ENCODE data around the gene TRPM1. TPM values are rescaled to one million over a fixed set of nuclear protein-coding genes. Genes with fewer than 3 reads are reported as not detected.

The TRPM1 gene
- total and polyA plus RNA-seq, 9 of the 15 experiments (the other 6 are each of a cell fraction or from before 2014, with no cell fraction given), result 0.01 to 0.06 (median 0.03) TPM; not detected in 5

- in situ Hi-C loops (cut with MboI), result no loop called here
- CTCF ChIA-PET (ENCODE audit: low intra/inter-chr PET ratio), result no interaction called here
- 0% methylated on average over 1 of the region's 4 CpGs for WGBS (ENCODE audit: insufficient coverage, low coverage, missing lambda C conversion rate)
Measured at GRCh38 chr15:31108836-31109235, 7.3 kb upstream of the TRPM1 start.

GRCh38 chr15:31106495-31107300 lies 5.2 kb upstream of the TRPM1 start:
- ChIA-PET CTCF (ENCODE audit: low intra/inter-chr PET ratio) (no interaction called here), POLR2A (interaction anchor here (0.6 kb wide), 1 partner anchor 93 kb away, joined by 3 read pairs; no protein-coding TSS in a partner anchor)
- TF ChIP-seq MAFG (tag; conservative IDR thresholded peaks at IDR 0.05), result peak; percentile 43
- TF ChIP-seq C11orf30 (IDR thresholded peaks at IDR 0.05; ENCODE audit: low read depth), result peak; percentile 37; the same call in 1 of the 2 replicates
- no peak for TF ChIP-seq GATAD2B (IDR thresholded peaks at IDR 0.05; ENCODE audit: borderline replicate concordance)
- peak; percentile 64 for TF ChIP-seq ZNF316 (IDR thresholded peaks at IDR 0.05)
- TF ChIP-seq CHCHD3 (CRISPR knock-in tag; IDR thresholded peaks at IDR 0.05), result no peak
- TF ChIP-seq MAFF (IDR thresholded peaks at IDR 0.05; ENCODE audit: low read length), result peak; percentile 49
- H3K27ac ChIP-seq (ENCODE audit: extremely low read depth, low read depth, low read length), result no peak overlapping the region
- peaks cover 0 to 5% of the 10 kb centered on the region in 2 experiments; a peak in 1 of 5 replicates for H3K4me1 ChIP-seq (replicated peaks in 1 of 2; ENCODE audit: control insufficient read depth in 2 of 2, insufficient read depth in 2 of 2, low read length in 2 of 2)
- WGBS (ENCODE audit: insufficient coverage, low coverage, missing lambda C conversion rate), result 3% methylated on average over 7 of the region's 7 CpGs
- no peak overlapping the region for H2AFZ ChIP-seq (ENCODE audit: low read depth, low read length)
- no peaks in the 10 kb centered on the region for H3K36me3 ChIP-seq (ENCODE audit: control insufficient read depth, insufficient read depth, low read length)
- DNase-seq (ENCODE audit: extremely low read depth in 1 of 4, low spot score in 3 of 4), result no peak
- no peaks in the 10 kb centered on the region for H3K9me3 ChIP-seq (replicated peaks; ENCODE audit: control insufficient read depth, insufficient read depth, low read depth, low read length)
- H3K79me2 ChIP-seq (ENCODE audit: control insufficient read depth, insufficient read depth, low read length), result no peaks in the 10 kb centered on the region
- FAIRE-seq, result no peak
- no peak for ATAC-seq
- H3K27me3 ChIP-seq (ENCODE audit: control insufficient read depth in 2 of 2, insufficient read depth in 2 of 2, low read length in 2 of 2), result peaks cover 14 to 18% of the 10 kb centered on the region in 2 experiments; a peak in 4 of 5 replicates
- no peaks in the 10 kb centered on the region for H3K9me1 ChIP-seq (ENCODE audit: control insufficient read depth, insufficient read depth, low read length)
- intact Hi-C loops (cut with micrococcal nuclease), result no loop called here
- H3K9ac ChIP-seq (ENCODE audit: insufficient read depth in 1 of 2, low read depth in 2 of 2, low read length in 2 of 2), result no peak overlapping the region
- H3K4me3 ChIP-seq, result no peak overlapping the region
- in situ Hi-C loops (cut with MboI), result no loop called here
- no peak overlapping the region for H3K4me2 ChIP-seq (ENCODE audit: insufficient read depth, low read length)
- no TSS peak for BruUV-seq (replicated peaks)
- no peaks in the 10 kb centered on the region for H4K20me1 ChIP-seq (replicated peaks; ENCODE audit: control insufficient read depth, insufficient read depth, low read length)

More at GRCh38 chr15:31108836-31109235, 7.3 kb upstream of the TRPM1 start:
- no peak for FAIRE-seq
- no peaks in the 10 kb centered on the region for H3K9me1 ChIP-seq (ENCODE audit: control insufficient read depth, insufficient read depth, low read length)
- H3K9me3 ChIP-seq (replicated peaks; ENCODE audit: control insufficient read depth, insufficient read depth, low read depth, low read length), result no peaks in the 10 kb centered on the region
- BruUV-seq (replicated peaks), result no TSS peak
- intact Hi-C loops (cut with micrococcal nuclease), result no loop called here
- no peak overlapping the region for H3K27ac ChIP-seq (ENCODE audit: extremely low read depth, low read depth, low read length)
- H3K4me2 ChIP-seq (ENCODE audit: insufficient read depth, low read length), result no peak overlapping the region
- TF ChIP-seq RAD21 (CRISPR knock-in tag; conservative IDR thresholded peaks at IDR 0.05 in 1 of 2, IDR thresholded peaks at IDR 0.05 in 1 of 2) (no peak), FOSL1 (tag; conservative IDR thresholded peaks at IDR 0.05) (peak; percentile 33; the same call in 1 of the 2 replicates)
- POLR2A ChIA-PET, result no interaction called here
- no peak overlapping the region for H2AFZ ChIP-seq (ENCODE audit: low read depth, low read length)
- peaks cover 4 to 11% of the 10 kb centered on the region in 2 experiments; a peak in 4 of 5 replicates for H3K27me3 ChIP-seq (ENCODE audit: control insufficient read depth in 2 of 2, insufficient read depth in 2 of 2, low read length in 2 of 2)
- no peak overlapping the region for H3K9ac ChIP-seq (ENCODE audit: insufficient read depth in 1 of 2, low read depth in 2 of 2, low read length in 2 of 2)
- no peak for DNase-seq (ENCODE audit: extremely low read depth in 1 of 4, low spot score in 3 of 4)
- H3K36me3 ChIP-seq (ENCODE audit: control insufficient read depth, insufficient read depth, low read length), result no peaks in the 10 kb centered on the region
- no peak for ATAC-seq
- no peak overlapping the region for H3K4me3 ChIP-seq
- no peaks in the 10 kb centered on the region for H3K79me2 ChIP-seq (ENCODE audit: control insufficient read depth, insufficient read depth, low read length)
- H3K4me1 ChIP-seq (replicated peaks in 1 of 2; ENCODE audit: control insufficient read depth in 2 of 2, insufficient read depth in 2 of 2, low read length in 2 of 2), result no peaks in the 10 kb centered on the region
- no peaks in the 10 kb centered on the region for H4K20me1 ChIP-seq (replicated peaks; ENCODE audit: control insufficient read depth, insufficient read depth, low read length)
